HG02588 (cell line): ENCODE results near the gene CNTN4.

Source experiments
- ATAC-seq: cut with Tn5 transposase; IDR thresholded peaks from one replicate; pipeline ENCODE4 v1.9.1; 2021; ENCODE audit warnings: mild to moderate bottlenecking, moderate library complexity; ENCODE audit not compliant: unreplicated experiment

The CNTN4 gene

DNA sequence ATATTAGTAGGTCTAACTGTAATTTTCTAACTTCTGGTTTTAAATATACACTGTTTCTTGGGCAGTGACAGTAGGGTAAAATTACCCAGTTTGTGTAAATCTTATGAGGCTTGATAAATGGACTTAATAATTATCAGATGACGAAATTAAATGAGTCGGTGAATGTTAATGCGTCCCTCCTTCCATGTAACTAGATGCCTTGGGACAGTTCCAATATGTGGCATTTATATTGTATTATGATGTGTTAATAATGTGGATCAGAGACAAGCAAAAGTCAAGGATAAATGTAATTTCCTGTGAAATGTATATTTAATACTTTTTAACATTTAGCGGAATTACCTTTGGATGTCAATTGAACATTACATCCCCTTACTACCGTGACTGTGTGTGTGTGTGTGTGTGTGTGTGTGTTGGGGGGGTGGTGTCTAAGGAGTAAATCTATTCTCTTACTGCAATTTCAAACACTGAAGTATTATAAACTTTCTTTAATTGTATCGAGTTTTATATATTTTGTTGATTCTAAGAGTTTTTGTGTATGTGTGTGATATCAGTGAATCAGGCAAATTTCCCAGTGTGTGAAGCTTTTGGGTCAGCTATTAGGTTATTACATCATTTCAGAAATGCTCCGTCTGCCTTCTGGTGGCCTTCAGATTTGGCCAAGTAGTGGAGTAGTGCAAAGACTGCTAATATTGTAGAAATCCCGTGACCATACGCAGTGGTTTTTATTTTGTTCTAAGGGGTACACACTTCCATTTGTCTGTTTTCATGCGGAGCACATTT is 50.1 kb downstream of the CNTN4 start:
- no peak for ATAC-seq

DNA sequence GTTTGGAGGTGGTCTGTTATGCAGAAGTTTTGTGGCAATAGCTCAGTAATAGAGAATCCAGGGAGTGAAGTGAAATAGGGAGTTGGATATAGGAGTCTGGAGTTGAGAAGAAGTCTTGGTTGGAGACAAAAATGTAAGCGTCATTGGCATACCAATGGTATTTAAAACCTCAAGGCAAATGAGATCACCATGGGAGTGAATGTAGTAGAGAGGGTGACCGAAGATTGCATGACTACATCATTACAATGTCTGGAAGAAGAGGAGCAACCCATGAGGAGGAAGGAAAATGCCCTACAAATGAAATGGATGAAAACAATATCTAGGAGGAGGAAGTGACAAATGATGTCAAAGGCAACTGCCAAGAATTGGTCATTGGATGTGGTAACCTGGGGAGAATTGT is 54.4 kb downstream of the CNTN4 start:
- no peak for ATAC-seq

DNA sequence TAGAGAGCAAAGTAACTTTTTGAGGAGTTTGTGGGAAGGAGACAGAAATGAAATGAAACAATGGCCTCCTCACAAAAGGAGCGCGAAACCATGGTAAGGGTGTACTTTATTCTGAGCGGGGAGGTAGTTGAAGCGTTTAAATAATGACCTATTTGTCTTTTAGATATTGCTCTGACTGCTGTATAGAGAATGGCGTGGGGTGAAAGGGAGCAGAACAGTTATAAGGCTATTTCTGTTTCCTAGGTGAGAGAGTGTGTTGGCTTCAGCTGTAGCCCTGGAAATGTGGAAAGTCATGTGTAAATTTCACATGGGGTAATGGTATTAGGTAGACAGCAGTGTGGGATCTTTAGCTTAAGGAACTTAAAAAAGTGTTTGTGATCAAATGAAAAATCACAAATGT is 54.9 kb downstream of the CNTN4 start:
- no peak for ATAC-seq

DNA sequence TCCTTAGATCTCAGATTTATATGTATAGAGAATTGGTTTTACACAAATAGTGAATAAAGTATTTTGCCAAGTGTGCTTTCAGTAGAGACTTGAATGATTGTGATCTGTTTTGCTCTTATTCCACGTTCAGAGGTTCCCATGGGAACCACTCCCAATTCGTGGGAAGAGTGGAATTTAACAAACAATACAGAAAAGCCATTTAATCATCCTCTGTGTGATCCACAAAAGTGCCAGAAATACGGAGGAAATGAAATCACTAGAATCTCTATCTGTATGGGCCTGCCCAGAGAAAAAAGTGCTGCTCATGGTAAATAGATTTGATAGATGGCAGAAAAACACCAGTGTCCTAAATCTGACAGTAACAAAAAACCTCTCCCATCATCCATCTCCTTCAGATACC is 56.0 kb downstream of the CNTN4 start:
- no peak for ATAC-seq

DNA sequence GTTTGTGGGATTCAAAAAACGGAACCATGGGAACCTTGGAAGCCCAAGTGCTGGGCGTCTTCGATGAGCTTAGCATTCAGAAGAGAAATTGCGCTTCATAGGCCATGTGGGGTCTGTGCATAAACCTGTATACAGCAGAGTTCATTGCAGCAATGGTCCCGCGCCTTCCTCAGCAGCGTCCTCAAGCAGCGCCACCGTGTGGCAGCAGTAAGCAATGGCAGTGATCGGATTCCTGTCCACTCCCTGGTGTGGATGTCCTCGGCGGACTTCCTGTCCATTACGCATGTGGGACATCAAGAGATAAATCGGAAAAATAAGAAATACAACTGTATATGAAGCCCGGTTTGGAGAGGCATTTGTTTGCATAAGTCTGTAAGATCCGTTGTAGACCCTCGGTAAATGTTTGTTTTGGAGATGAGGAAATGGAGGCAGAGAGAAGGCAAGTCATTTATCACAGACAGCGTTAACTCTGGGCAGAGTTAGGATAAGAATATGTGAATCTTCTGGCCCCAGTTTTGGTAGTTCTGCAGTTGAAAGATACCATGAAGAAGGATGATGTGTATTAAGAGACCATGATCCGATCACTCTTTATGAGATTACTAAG is 57.7 kb downstream of the CNTN4 start:
- peak; percentile 68 for ATAC-seq

DNA sequence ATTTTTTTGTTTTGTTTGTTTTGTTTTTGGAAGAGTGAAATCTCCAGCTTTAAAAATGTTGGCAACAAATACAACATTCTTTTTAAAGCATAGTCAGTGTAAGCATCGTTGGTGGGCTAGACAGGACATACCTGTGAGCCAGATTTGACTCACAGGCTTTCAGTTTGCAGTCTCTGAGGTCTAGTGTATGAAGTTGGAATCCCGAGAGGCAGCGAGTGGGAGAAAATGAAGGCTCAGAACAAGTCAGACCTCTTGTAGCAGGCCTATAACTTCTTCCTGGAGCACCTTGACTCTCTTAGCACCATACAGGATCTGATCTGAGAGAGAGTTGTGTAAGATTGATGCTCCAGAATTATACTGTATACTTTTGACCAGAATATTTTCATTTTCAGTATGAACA is 60.2 kb downstream of the CNTN4 start:
- no peak for ATAC-seq

DNA sequence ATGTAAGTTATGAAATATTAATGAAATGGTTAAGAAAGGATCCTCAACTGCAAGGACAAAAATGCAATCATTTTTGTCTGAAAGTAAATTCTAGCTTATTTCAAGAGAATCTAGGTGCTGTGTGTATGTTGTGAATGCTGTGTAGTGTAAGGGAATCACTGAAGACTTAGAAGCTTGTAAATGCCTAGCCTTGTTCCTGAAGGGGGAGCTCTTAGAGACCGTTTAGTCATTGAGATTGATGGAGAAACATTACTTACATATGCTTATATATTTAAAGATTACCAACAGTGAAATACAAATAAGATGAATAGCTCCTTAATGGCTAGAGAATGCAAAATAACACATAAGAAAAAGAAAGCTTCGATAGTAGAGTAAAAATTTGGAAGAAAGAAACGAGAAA is 67.9 kb downstream of the CNTN4 start:
- ATAC-seq, result no peak

DNA sequence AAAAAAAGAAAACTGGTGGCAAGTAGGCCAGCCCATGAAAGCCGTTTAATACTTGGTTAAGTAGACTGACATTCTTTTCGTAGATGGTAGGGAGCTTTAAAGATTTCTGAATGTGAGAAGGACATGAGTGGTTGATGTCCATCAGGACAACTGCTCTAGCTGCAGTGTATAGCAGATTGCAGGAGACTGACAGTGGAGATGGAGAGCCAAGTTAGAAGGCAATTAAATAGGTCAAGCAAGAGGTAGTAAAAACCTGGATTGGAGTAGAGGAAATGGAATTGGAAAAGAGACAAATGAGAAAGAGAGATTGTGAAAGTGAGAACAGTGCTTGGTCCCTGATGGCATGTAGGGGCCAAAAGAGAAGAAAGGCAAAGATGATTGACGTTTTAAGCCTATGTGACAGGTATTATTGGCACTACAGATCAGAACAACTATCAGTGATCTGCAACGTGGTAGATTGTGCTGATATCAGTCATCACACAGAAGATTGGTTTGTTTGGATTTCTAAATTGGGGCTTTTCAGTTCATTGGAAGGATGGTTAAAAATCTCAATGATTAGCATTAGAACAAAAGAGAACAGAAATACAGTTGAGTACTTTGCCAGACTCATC is 74.0 kb downstream of the CNTN4 start:
- no peak for ATAC-seq

DNA sequence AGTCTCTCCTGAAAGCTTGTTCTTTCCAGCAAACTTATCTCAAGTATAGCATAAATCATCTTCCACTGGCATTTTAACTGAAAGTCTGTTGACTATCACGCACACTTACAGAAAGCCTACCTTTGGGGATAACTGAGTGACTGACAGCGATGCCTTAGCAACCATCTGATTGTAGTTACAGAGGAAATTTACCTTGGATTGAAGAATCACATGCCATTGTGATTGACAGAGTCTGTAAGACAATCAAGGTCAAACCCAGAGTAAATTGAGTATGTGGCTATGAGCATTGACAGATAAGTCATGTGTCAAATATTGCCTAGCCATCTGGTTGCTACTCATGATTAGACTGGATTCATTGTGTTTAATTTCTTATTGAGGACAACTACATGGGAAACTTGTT is 82.0 kb downstream of the CNTN4 start:
- no peak for ATAC-seq

DNA sequence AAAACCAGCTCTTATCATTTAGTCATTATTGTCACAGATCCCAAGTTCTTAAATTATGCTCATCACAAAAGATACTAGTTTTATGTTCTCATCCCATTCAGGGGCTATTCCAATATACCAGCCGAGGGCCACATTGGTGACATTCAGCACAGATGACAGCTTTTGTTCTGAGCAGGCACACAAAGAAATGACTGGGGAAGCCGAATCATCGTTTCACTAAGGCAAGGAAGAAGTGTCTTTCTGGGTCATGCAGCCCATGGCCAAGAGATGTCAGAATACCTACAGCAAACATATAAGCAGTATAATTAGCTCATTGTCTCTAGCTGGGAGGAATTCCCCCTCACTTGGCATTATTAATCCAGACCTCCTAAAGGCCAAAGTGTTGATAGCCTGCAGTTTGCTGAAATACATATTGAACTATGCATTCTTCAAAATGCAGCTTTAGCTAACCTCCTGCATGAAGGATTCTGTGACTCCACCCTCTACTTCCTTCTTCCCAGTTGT is 100.2 kb downstream of the CNTN4 start:
- no peak for ATAC-seq

DNA sequence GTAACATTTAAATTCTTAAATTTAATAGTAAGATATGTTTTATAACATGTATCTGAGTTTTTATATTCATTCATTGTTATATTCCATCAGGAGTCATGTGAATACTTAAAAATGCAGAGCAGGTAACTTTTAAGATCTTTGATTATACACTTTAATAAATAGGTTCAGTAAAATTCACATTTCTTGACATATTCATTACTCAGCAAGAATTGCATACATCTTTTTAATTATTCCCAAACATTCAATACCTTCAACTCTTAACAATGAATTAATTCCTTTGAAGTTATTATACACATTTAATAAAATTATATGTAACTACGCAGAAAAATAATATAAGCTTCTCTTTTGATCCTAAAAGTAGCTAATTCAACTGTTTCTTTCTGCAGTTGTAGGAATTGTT is 105.4 kb downstream of the CNTN4 start:
- ATAC-seq, result no peak

DNA sequence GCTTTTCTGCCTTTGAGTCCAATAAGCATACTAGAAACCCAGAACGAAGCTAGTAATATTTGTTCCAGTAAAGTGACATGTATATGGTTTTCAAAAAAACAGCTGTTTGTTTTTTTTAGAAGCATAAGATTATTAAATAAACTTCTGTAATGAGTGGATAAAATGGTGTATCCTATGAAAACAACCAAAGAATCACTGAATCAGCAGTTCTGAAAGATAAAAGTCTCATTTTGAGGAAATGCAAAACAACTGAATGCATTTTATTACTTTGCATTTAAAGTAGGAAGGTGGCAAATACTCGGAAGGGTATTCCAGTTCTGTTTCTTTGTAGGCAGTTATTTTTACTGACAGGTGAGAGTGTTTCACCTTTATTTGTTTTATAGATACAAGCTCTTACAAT is 107.0 kb downstream of the CNTN4 start:
- no peak for ATAC-seq

DNA sequence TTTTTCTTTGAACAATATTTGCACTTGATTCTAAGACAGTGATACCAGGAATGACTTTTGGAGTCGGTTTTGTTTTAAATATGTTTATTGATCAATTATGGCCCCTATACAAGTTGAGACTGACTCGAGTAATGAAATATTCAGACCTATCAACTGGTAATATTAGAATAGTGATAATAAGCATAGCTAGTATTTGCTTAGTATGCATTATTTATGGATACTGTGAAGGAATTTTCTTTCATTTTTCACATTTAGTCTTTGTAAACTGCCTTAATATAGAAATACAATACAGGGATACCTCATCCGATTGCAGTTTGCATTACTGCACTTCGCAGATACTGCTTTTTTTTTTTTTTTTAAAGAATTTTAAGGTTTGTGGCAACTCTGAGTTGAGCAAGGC is 107.9 kb downstream of the CNTN4 start:
- ATAC-seq, result no peak

DNA sequence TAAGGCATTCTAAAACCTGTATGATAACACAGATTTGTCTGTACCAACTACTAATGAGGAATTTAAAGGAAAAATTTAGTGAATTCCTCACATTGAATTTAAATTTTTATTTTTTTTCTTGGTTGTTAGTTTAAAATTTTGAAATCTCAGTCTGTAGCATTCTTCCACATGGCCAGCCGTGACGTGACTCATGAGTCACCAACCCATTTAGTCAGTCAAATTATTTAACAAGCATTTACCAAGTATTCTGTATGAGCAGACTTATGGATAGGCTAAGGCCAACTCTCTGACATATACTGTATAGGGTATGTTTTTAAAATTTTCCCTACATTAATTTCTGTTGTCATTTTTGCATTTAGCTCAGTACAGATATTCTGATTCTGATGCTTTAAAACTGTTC is 112.9 kb downstream of the CNTN4 start:
- no peak for ATAC-seq

DNA sequence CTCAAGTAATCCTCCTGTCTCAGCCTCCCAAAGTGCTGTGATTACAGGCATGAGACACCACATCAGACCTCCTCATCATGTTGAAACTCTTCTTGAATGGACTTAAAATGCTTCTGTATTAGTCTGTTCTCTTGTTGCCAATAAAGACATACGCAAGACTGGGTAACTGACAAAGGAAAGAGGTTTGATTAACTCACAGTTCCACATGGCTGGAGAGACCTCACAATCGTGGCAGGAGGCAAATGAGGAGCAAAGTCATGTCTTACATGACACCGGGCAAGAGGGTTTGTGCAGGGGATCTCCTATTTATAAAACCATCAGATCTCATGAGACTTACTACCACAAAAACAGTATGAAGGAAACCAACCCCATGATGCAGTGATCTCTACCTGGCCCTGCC is 113.5 kb downstream of the CNTN4 start:
- no peak for ATAC-seq

DNA sequence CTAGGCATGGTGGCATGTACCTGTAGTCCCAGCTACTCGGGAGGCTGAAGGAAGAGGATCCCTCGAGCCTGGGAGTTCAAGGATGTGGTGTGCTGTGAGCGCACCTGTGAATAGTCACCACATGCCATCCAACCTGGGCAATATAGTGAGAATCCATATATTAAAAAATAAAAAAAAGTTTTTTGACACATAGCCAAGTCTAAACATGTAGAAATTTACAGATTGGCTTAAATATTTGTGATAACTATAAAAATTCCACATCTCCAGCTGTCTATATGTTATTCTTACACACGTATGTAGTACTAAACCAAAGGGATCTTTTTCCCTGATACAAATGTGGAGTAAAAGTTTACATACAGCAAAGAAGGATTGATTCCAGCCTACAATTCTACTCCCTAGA is 119.7 kb downstream of the CNTN4 start:
- ATAC-seq, result no peak

DNA sequence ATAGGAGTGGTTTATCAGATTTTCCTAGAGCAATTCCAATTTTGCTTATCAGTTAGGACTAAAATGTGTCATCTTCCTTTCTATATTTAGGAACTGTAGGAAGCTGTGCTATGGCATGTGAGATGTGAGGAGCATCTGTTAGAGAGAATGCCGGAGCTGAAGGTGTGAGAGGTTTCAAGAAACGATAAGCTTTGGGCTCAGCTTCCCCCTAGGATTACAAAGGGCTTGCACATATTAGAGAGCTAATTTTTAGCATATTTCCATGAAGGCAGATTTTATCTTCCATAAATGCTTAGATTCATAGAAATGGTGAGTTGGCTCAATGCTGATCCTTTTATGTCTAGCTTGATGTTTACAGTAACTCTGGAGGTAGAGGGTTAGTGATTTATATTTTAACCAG is 120.2 kb downstream of the CNTN4 start:
- ATAC-seq, result no peak

DNA sequence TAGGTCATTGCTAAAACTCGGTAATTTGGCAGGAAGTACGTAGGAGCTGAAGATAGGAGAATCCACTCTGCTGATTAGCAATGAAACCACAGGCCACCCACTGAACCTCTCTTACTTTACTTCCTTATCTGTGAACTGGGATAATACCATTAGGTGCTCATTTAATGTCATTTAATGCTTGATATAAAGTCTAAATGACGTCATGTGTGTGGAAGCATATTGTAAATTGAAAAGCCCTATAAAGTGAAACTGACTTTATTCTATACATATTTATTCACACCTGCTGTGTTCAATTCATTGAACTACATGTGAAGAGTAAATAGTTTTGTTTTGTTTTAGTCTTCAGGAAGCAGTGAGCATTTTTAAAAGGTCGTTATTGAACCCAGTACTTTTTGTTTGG is 137.5 kb downstream of the CNTN4 start:
- no peak for ATAC-seq

DNA sequence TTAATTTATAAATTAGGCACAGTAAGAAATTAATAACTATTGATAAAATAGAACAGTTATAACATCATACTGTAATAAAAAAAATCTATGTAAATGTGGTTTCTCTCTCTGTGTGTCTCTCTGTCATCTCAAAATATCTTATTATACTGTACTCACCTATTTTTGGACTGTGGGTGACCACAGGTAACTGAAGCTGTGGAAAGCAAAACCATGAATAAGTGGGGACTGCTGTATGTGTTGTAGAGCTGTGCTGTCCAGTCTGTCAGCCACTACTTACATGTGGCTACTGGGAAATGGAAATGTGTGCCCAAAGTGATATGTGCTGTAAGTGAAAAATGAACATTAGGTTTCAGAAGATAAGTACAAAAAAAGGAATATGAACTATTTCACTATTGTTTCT is 145.5 kb downstream of the CNTN4 start:
- no peak for ATAC-seq

DNA sequence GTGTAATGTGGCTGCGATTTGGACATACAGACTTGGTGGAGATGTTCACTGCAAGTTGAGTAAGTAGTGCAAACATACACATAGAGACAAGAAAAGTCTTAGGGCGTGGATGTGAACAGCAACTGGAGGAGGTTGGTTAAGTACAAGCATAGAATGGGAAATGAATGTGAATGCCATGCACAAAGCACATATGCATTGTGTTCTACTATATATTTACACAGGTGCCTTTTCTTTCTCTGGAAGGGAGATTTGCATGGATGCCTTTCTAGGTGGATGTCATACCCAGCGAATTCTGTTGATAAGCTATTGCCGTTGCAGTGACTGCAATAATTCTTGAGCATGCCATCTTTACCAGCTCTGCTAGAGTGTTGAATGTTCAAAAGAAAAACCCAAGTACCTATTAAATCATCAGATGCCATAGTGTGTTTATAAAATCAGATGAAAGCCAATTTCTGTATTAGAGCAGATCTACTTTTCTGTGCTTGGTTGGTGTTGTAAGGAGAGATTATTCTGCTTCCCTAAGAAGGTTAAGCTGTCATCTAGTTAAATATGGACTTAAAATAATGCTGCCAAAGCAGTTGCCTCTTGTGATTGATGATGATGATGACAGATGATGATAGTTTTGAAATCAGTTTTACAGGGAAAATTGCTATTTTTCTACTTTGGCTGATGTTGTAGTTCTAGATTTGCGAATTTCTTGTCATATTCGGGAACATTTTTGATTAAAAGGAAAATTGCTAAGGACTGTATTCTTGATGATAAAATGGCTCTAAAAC is 148.4 kb downstream of the CNTN4 start:
- ATAC-seq, result no peak

DNA sequence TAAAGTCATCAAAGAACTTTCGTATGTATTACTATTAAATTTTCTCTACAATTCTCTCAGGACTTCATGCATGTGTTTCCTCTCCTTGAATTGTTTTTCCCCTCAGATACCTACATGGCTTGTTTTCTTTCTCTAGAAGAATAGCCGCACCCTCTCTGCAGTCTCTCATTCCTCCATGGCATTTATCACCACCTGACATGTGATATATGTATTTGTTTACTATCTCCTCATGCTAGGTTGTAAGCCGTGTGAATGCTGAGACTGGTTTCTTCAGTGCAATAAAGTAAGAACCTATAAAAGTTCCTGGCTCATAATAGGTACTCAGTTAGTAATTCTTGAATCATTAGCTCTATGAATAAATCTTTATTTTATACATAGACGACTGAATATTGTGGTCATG is 149.2 kb downstream of the CNTN4 start:
- no peak for ATAC-seq

DNA sequence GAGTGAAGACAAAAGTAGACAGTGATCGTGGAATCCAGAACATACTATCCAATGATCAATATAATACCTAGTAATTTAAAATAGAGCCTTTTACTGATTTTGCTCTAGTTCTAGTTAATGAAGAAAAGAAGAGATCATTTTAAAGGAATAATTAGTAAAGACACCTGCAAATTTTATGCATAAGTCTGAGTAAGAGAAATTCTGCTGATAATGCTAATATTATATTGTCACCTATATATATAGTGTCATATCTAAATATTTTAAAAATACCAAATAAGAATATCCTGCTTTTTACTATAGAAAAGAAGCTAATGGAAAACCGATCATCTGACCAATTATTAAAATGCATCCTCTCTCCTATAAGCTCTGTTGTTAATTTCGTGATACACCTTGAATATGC is 152.1 kb downstream of the CNTN4 start:
- no peak for ATAC-seq
